GM12878 (cell line): ENCODE measurements around the gene TYROBP.

Experiments
- CHD2 ChIP-seq: IDR thresholded peaks from 2 replicates; pipeline ENCODE4 v1.6.1; 2011; ENCODE audit warnings: low read depth, low read length, improper control_type of control experiment, borderline replicate concordance
- ESRRA ChIP-seq: IDR thresholded peaks from 2 replicates; pipeline ENCODE4 v1.6.1; 2012; ENCODE audit warnings: mild to moderate bottlenecking, low read length, improper control_type of control experiment
- EZH2 ChIP-seq: IDR thresholded peaks from 2 replicates; pipeline ENCODE4 v1.6.1; 2012; ENCODE audit warnings: low read depth, mild to moderate bottlenecking, control low read depth, inconsistent platforms, low read length, borderline replicate concordance; ENCODE audit not compliant: control insufficient read depth
- FOS ChIP-seq: IDR thresholded peaks from 3 replicates; pipeline ENCODE4 v1.6.1; 2011; ENCODE audit warnings: borderline replicate concordance; ENCODE audit not compliant: insufficient read length; ENCODE audit errors: extremely low read depth
- POLR2A ChIP-seq: IDR thresholded peaks from 2 replicates; pipeline ENCODE4 v1.6.1; 2011; ENCODE audit warnings: low read depth, mild to moderate bottlenecking, low read length
- POLR2AphosphoS5 ChIP-seq: IDR thresholded peaks from 2 replicates; pipeline ENCODE4 v1.6.1; 2011; ENCODE audit warnings: mild to moderate bottlenecking, low read length, inconsistent platforms
- SREBF2 ChIP-seq: IDR thresholded peaks from 2 replicates; pipeline ENCODE4 v1.6.1; 2012; ENCODE audit warnings: mild to moderate bottlenecking, low read length
- WRNIP1 ChIP-seq: IDR thresholded peaks from 2 replicates; pipeline ENCODE4 v1.6.1; 2011; ENCODE audit warnings: low read depth, low read length, improper control_type of control experiment, borderline replicate concordance
- YY1 ChIP-seq: IDR thresholded peaks from 2 replicates; pipeline ENCODE4 v1.6.1; 2011; ENCODE audit warnings: low read depth, mild to moderate bottlenecking, low read length
- ZNF384 ChIP-seq: IDR thresholded peaks from 2 replicates; pipeline ENCODE4 v1.6.1; 2012; ENCODE audit warnings: low read depth, mild to moderate bottlenecking, low read length, improper control_type of control experiment, borderline replicate concordance
- TF ChIP-seq, protein P1 (sequence below): fragments of 150-350 bp; IDR thresholded peaks from 2 replicates; pipeline ENCODE4 v1.6.1; 2014; ENCODE audit warnings: mild to moderate bottlenecking, low read depth, low read length
- TF ChIP-seq, protein P2 (sequence below), 3 experiments: IDR thresholded peaks in 2 of 3; conservative IDR thresholded peaks in 1 of 3; 2 replicates each; pipeline ENCODE4 v1.5.1; 2011; ENCODE audit warnings: low read depth in 3 of 3, low read length in 3 of 3, mild to moderate bottlenecking in 3 of 3, control low read depth in 2 of 3, moderate library complexity in 2 of 3, inconsistent platforms in 1 of 3, mixed read lengths in 1 of 3; ENCODE audit not compliant: control insufficient read depth in 2 of 3, insufficient read depth in 1 of 3; ENCODE audit errors: extremely low read depth in 1 of 3
- TF ChIP-seq, protein P3 (sequence below): IDR thresholded peaks from 2 replicates; pipeline ENCODE4 v1.6.1; 2012; ENCODE audit warnings: low read depth, low read length, improper control_type of control experiment

DNA sequence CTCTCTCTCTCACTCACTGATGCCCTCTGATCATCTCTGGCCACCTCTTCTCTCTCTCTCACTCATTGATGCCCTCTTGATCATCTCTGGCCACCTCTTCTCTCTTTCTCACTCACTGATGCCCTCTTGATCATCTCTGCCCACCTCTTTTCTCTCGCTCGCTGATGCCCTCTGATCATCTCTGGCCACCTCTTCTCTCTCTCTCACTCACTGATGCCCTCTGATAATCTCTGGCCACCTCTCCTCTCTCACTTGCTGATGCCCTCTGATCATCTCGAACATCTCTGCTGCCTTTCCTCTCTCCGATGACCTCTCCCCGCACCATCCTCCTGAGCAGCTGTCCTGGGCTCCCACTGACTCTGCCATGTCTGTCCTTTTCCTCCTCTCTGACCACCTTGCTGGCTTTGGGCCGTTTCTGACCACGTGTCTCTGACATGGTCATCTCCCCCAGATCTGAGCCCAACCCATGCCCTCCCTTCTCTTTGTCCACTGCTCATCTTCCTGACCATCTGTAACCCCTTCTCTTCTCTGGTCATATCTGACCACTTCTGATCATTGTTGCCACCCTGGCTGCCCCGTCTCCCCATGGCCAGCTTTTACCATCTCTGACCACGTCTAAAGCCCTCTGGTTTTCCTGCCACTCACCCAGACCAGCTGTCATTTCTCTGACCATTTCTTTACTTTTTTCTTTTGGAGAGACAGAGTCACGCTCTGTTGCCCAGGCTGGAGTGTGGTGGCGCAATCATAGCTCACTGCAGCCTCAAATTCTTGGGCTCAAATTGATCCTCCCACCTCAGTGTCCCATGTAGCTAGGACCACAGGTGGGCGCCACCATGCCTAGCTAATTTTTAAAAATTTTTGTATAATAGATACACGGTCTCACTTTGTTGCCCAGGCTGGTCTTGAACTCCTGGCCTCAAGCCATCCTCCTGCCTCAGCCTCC is 30.5 kb upstream of the TYROBP start:
- no peak for TF ChIP-seq ZNF384
- TF ChIP-seq, protein P1, sequence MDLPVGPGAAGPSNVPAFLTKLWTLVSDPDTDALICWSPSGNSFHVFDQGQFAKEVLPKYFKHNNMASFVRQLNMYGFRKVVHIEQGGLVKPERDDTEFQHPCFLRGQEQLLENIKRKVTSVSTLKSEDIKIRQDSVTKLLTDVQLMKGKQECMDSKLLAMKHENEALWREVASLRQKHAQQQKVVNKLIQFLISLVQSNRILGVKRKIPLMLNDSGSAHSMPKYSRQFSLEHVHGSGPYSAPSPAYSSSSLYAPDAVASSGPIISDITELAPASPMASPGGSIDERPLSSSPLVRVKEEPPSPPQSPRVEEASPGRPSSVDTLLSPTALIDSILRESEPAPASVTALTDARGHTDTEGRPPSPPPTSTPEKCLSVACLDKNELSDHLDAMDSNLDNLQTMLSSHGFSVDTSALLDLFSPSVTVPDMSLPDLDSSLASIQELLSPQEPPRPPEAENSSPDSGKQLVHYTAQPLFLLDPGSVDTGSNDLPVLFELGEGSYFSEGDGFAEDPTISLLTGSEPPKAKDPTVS: no peak
- TF ChIP-seq, protein P2, sequence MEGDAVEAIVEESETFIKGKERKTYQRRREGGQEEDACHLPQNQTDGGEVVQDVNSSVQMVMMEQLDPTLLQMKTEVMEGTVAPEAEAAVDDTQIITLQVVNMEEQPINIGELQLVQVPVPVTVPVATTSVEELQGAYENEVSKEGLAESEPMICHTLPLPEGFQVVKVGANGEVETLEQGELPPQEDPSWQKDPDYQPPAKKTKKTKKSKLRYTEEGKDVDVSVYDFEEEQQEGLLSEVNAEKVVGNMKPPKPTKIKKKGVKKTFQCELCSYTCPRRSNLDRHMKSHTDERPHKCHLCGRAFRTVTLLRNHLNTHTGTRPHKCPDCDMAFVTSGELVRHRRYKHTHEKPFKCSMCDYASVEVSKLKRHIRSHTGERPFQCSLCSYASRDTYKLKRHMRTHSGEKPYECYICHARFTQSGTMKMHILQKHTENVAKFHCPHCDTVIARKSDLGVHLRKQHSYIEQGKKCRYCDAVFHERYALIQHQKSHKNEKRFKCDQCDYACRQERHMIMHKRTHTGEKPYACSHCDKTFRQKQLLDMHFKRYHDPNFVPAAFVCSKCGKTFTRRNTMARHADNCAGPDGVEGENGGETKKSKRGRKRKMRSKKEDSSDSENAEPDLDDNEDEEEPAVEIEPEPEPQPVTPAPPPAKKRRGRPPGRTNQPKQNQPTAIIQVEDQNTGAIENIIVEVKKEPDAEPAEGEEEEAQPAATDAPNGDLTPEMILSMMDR (IDR thresholded peaks at IDR 0.05 in 2 of 3, conservative IDR thresholded peaks at IDR 0.05 in 1 of 3; ENCODE audit: control insufficient read depth in 2 of 3, extremely low read depth in 1 of 3, insufficient read depth in 1 of 3, low read depth in 3 of 3, low read length in 3 of 3): no peak
- no peak for TF ChIP-seq SREBF2
- TF ChIP-seq YY1: no peak
- TF ChIP-seq FOS: no peak
- TF ChIP-seq POLR2AphosphoS5: no peak
- no peak for TF ChIP-seq ESRRA
- TF ChIP-seq EZH2: no peak
- TF ChIP-seq, protein P3, sequence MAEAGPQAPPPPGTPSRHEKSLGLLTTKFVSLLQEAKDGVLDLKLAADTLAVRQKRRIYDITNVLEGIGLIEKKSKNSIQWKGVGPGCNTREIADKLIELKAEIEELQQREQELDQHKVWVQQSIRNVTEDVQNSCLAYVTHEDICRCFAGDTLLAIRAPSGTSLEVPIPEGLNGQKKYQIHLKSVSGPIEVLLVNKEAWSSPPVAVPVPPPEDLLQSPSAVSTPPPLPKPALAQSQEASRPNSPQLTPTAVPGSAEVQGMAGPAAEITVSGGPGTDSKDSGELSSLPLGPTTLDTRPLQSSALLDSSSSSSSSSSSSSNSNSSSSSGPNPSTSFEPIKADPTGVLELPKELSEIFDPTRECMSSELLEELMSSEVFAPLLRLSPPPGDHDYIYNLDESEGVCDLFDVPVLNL: no peak
- no peak for TF ChIP-seq WRNIP1
- no peak for TF ChIP-seq CHD2
- TF ChIP-seq POLR2A: no peak
